GM18868 (cell line): ENCODE measurements around the gene ARHGEF28.

Experiments used
- ATAC-seq: cut with Tn5 transposase; IDR thresholded peaks from one replicate; pipeline ENCODE4 v1.9.1; 2021; ENCODE audit warnings: mild to moderate bottlenecking, moderate library complexity; ENCODE audit not compliant: unreplicated experiment

The ARHGEF28 gene

GRCh38 chr5:73814233-73814846 is 188.3 kb downstream of the ARHGEF28 start:
- no peak for ATAC-seq

GRCh38 chr5:73815631-73816030 is 189.6 kb downstream of the ARHGEF28 start:
- no peak for ATAC-seq

- no peak for ATAC-seq
Observed at GRCh38 chr5:73816656-73817420, 190.8 kb downstream of the ARHGEF28 start.

GRCh38 chr5:73818357-73818756 is 192.4 kb downstream of the ARHGEF28 start:
- ATAC-seq = no peak

- no peak for ATAC-seq
Observed at GRCh38 chr5:73820326-73820725, 194.3 kb downstream of the ARHGEF28 start.

- ATAC-seq = no peak
Observed at GRCh38 chr5:73821003-73821402, 195.0 kb downstream of the ARHGEF28 start.

- no peak for ATAC-seq
Observed at GRCh38 chr5:73822278-73822988, 196.4 kb downstream of the ARHGEF28 start.

GRCh38 chr5:73822989-73823339 is 197.0 kb downstream of the ARHGEF28 start:
- ATAC-seq = no peak

- no peak for ATAC-seq
Observed at GRCh38 chr5:73823508-73823925, 197.5 kb downstream of the ARHGEF28 start.

GRCh38 chr5:73825199-73825598 is 199.2 kb downstream of the ARHGEF28 start:
- no peak for ATAC-seq

- ATAC-seq = no peak
Observed at GRCh38 chr5:73825736-73826135, 199.7 kb downstream of the ARHGEF28 start.

GRCh38 chr5:73826301-73827105 is 200.5 kb downstream of the ARHGEF28 start:
- no peak for ATAC-seq

- no peak for ATAC-seq
Observed at GRCh38 chr5:73827106-73827450, 201.1 kb downstream of the ARHGEF28 start.

- no peak for ATAC-seq
Observed at GRCh38 chr5:73828465-73828864, 202.5 kb downstream of the ARHGEF28 start.

GRCh38 chr5:73830646-73831045 is 204.7 kb downstream of the ARHGEF28 start:
- no peak for ATAC-seq

- no peak for ATAC-seq
Observed at GRCh38 chr5:73831066-73831465, 205.1 kb downstream of the ARHGEF28 start.

GRCh38 chr5:73834693-73835092 is 208.7 kb downstream of the ARHGEF28 start:
- ATAC-seq = no peak

- ATAC-seq = no peak
Observed at GRCh38 chr5:73835726-73836125, 209.7 kb downstream of the ARHGEF28 start.

- ATAC-seq = no peak
Observed at GRCh38 chr5:73836607-73837006, 210.6 kb downstream of the ARHGEF28 start.

- no peak for ATAC-seq
Observed at GRCh38 chr5:73838901-73839300, 212.9 kb downstream of the ARHGEF28 start.

- no peak for ATAC-seq
Observed at GRCh38 chr5:73841641-73842040, 215.6 kb downstream of the ARHGEF28 start.
